GM20000 (cell line): Measurements from ENCODE around the gene SLCO4A1.

Experiments
- DNase-seq: peaks from one replicate; pipeline ENCODE4 v3.0.0; 2012; ENCODE audit warnings: low spot score
- TF ChIP-seq, protein P1 (sequence below): IDR thresholded peaks from 2 replicates; pipeline ENCODE4 v1.5.1; 2012; ENCODE audit warnings: mild to moderate bottlenecking, control low read depth; ENCODE audit errors: extremely low read depth, missing control alignments

Gene SLCO4A1

DNA sequence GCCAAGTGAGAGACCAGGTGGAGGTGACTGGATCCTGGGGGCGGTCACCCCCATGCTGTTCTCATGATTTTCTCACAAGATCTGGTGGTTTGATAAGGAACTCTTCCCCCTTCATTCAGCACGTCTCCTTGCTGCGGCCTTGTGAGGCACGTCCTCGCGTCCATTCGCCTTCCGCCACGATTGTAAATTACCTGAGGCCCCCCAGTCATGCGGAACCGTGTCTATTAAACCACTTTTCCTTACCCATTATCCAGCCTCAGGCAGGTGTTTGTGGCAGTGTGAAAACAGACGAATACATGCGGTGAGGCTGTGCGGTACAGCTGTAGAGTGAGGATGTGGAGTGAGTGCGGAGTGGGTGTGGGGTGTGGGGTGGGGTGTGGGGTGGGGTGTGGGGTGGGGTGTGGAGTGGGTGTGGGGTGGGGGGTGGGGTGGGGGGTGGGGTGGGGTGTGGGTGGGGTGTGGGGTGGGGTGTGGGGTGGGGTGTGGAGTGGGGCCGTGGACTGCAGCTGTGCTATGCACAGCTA is 54.2 kb downstream of the SLCO4A1 start:
- TF ChIP-seq, protein P1, sequence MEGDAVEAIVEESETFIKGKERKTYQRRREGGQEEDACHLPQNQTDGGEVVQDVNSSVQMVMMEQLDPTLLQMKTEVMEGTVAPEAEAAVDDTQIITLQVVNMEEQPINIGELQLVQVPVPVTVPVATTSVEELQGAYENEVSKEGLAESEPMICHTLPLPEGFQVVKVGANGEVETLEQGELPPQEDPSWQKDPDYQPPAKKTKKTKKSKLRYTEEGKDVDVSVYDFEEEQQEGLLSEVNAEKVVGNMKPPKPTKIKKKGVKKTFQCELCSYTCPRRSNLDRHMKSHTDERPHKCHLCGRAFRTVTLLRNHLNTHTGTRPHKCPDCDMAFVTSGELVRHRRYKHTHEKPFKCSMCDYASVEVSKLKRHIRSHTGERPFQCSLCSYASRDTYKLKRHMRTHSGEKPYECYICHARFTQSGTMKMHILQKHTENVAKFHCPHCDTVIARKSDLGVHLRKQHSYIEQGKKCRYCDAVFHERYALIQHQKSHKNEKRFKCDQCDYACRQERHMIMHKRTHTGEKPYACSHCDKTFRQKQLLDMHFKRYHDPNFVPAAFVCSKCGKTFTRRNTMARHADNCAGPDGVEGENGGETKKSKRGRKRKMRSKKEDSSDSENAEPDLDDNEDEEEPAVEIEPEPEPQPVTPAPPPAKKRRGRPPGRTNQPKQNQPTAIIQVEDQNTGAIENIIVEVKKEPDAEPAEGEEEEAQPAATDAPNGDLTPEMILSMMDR: no peak
- no peak for DNase-seq

DNA sequence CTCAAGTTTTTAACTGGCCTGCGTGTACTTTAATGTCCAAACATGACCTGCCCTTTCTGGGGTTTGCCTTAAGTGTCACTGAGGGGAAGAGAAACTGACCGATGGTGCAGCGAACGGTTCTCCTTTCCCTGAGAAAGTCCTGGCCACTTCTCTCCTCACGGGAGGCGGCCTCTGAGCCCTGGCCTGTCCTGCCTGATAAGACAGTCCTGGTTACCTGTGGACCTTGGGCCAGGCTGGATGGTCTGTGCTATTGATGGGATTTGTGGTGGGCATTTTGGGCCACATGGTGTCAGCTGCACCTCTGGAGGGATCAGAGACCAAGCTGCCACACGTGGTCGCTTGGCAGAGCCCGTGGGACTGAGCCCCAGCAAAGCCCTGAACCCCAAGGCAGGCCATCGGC is 54.7 kb downstream of the SLCO4A1 start:
- no peak for DNase-seq
- TF ChIP-seq, protein P1: no peak

DNA sequence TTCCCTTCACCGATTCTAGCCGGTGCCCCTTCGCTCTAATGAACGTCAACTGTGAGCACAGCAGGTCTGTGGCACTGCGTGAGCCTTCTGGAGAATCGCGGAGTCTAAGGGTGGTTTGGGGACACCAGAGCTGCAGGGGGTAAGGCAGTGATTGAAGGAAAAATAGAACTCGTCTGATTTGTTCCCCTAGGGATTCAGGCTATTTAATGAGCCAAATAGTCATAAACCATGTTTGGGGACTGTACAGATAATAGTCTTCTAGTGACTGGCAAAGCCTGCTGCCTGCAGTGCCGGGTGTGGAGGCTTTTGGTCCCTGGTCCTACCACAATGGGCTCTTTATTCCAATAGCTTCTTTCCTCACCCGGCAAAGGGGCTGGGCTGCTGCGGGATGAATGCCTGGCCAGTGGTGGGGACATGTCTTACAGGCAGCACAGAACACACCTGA is 55.2 kb downstream of the SLCO4A1 start:
- no peak for DNase-seq
- TF ChIP-seq, protein P1: no peak

DNA sequence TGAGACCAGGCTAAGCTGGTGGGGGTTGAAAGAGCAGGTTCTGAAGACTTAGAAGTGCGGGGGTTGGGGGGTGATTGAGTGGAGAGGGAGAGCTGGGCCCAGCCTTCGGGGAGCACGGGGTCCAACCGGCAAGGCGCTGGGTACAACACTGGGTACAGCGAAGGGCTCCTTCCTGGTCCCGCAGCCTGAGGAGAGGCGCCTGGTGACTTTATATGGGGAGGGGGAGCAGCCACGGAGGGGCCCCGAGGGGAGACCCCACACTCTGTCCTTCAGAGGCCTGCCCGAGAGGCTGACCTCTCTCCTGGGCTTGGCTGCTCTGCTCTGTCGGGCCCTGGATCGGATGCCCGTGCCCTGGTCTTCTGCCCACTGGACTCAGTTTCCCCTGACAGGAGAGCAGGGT is 55.9 kb downstream of the SLCO4A1 start:
- TF ChIP-seq, protein P1: no peak
- DNase-seq: no peak

DNA sequence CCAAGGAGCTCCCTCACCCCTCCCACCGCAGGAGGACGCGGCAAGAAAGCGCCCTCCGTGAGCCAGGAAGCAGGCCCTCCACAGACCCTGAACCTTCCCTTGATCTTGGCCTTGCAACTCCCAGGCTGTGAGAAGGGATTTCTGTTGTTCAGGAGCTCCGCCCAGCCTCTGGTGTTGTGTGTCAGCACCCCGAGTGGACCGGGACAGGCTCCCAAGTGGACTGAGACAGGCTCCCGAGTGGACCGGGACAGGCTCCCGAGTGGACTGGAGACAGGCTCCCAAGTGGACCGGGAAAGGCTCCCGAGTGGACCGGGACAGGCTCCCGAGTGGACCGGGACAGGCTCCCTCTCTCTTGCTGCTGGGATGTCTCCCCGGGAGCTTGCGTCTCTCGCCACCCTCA is 57.0 kb downstream of the SLCO4A1 start:
- TF ChIP-seq, protein P1: no peak
- DNase-seq: no peak

DNA sequence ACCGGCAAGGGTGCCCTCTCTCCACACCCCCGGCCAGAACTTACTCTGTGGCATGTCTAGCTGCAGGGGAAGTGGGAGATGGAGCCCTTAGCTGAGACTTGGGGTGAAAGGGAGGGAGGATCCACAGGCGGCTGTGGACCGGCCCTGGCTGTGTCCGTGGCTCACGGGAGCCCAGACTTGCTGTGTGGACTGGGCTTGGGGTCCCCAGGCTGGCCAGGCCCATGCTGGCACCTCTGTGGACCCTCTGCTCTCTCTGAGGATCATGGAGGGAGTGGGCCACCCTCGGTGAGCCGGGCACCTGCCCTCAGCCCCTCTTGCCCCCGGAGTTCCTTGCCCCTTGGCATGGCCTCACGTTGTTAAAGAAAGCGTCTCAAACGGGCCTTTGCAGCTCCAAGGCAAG is 57.4 kb downstream of the SLCO4A1 start:
- DNase-seq: no peak
- TF ChIP-seq, protein P1: no peak

DNA sequence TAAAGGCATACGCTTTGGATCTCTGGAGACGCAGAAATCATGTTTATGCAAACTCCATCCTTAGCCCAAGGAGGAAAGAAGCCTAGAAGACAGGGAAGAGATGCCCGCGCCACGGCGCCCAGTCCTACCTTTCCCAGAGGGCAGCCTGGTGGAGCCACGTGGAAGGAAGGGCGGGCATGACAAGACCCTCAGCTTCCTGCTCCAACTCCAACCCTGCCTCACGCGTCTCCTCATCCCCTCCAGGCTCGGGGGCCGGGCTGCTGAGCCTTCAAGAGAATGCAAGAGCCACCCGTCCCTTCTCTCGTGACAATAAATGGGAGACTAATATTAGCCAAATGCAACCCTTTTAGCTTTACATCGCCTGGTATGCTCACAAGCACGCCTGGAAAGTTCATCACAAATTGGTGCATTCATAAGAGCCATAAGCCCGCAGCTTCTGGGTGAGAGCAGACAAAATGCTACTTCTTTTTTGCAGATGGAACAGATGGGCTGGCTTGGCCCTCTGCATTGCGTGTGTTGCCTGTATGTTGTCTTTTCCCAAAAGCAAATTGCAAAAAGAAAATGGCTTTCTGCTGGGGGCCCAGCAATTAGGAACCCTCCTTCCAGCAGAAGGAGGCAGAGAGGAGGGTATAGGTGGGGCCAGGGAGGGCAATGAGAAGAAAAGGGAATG is 58.1 kb downstream of the SLCO4A1 start:
- DNase-seq: no peak
- TF ChIP-seq, protein P1: no peak
